HCT116 (cell line): ENCODE measurements around the gene CXCR6. TPM values are rescaled to one million over a fixed set of nuclear protein-coding genes. Genes with fewer than 3 reads are reported as not detected.

ENCODE experiments used
- ATAC-seq: fragments of 200-7000 bp; cut with Tn5 transposase; 2 replicates; pipeline ENCODE4 v1.9.1; 2020; ENCODE audit warnings: mild to moderate bottlenecking, moderate library complexity
- BruUV-seq: library from RNA; stranded (reverse); fragments of 400-500 nt; replicated peaks from 2 replicates; lab custom pipeline; 2021; lab: Mats Ljungman, UMichigan
- CTCF ChIA-PET: fragments of 300-600 bp; sonication (Branson Sonifier 250); formaldehyde crosslinking; loops from one replicate; lab custom pipeline; 2021; ENCODE audit warnings: antibody characterized with exemption; lab: Charles Lee
- POLR2A ChIA-PET: fragments of 300-600, 350-600 bp; sonication (Branson Sonifier 250); formaldehyde crosslinking; loops from one replicate; lab custom pipeline; 2021; ENCODE audit warnings: antibody characterized with exemption; lab: Charles Lee
- RAD21 ChIA-PET, 2 experiments: fragments of 300-600 bp; sonication (Branson Sonifier 250); formaldehyde crosslinking; loops; one replicate each; lab custom pipeline; 2023; ENCODE audit warnings: low total read pairs in 2 of 2; ENCODE audit not compliant: uncharacterized antibody in 2 of 2, unreplicated experiment in 2 of 2, low non-redundant PET in 1 of 2; lab: Charles Lee
- DNase-seq: peaks from one replicate; pipeline ENCODE4 v3.0.0-alpha.2; 2010; ENCODE audit warnings: low read depth, low spot score
- H2AFZ ChIP-seq: fragments of 200-600 bp; shearing (Covaris generic), sonication (generic); 2 replicates; pipeline ENCODE4 v1.6.1; 2017; ENCODE audit warnings: low read depth, mixed run types, mixed read lengths, antibody characterized with exemption, low read length; ENCODE audit not compliant: poor library complexity, severe bottlenecking
- H3K27ac ChIP-seq: 2 replicates; pipeline ENCODE4 v1.5.1; 2012; ENCODE audit warnings: low read depth, low read length
- H3K27me3 ChIP-seq: fragments of 200-600 bp; sonication (generic); 2 replicates; pipeline ENCODE4 v1.6.1; 2016; ENCODE audit warnings: mixed run types, low read length, mixed read lengths; ENCODE audit not compliant: insufficient read depth
- H3K36me3 ChIP-seq, 2 experiments: fragments of 200-500 bp in 1 of 2; fragments of 200-600 bp in 1 of 2; sonication (Bioruptor generic) in 1 of 2; sonication (generic) in 1 of 2; 2 replicates each; pipeline versions ENCODE4 v1.5.1 to v1.6.1; 2014 to 2016; ENCODE audit warnings: low read length in 2 of 2, inconsistent platforms in 1 of 2, mixed read lengths in 1 of 2, mixed run types in 1 of 2; ENCODE audit not compliant: insufficient read depth in 2 of 2, control insufficient read depth in 1 of 2
- H3K4me1 ChIP-seq, 2 experiments: fragments of 200-600 bp in 1 of 2; sonication (generic) in 1 of 2; 2 replicates each; pipeline versions ENCODE4 v1.5.1 to v1.6.1; 2012 to 2017; ENCODE audit warnings: low read length in 2 of 2, inconsistent platforms in 1 of 2, mild to moderate bottlenecking in 1 of 2, mixed read lengths in 1 of 2, mixed run types in 1 of 2, moderate library complexity in 1 of 2; ENCODE audit not compliant: insufficient read depth in 2 of 2, control insufficient read depth in 1 of 2
- H3K4me2 ChIP-seq: fragments of 200-600 bp; sonication (generic); 2 replicates; pipeline ENCODE4 v1.6.1; 2017; ENCODE audit warnings: mixed run types, low read length, mixed read lengths
- H3K4me3 ChIP-seq, 2 experiments: fragments of 200-600 bp in 1 of 2; sonication (generic) in 1 of 2; replicated peaks in 1 of 2; 2 replicates each; pipeline ENCODE4 v1.5.1; 2011 to 2016; ENCODE audit warnings: low read length in 2 of 2, control low read depth in 1 of 2, low read depth in 1 of 2, mild to moderate bottlenecking in 1 of 2, mixed read lengths in 1 of 2, mixed run types in 1 of 2
- H3K79me2 ChIP-seq: fragments of 200-600 bp; sonication (generic); 2 replicates; pipeline ENCODE4 v1.6.1; 2017; ENCODE audit warnings: mild to moderate bottlenecking, mixed run types, low read length, moderate library complexity, mixed read lengths; ENCODE audit not compliant: insufficient read depth
- H3K9ac ChIP-seq: fragments of 200-600 bp; sonication (generic); 2 replicates; pipeline ENCODE4 v1.6.1; 2016; ENCODE audit warnings: low read length, mixed read lengths
- H3K9me2 ChIP-seq: fragments of 200-600 bp; sonication (generic), shearing (Covaris generic); 2 replicates; pipeline ENCODE4 v1.6.1; 2017; ENCODE audit warnings: mixed run types, mild to moderate bottlenecking, moderate library complexity; ENCODE audit not compliant: insufficient read depth
- H3K9me3 ChIP-seq, 2 experiments: fragments of 200-500 bp in 1 of 2; fragments of 200-600 bp in 1 of 2; sonication (Bioruptor generic) in 1 of 2; sonication (generic) in 1 of 2; 2 replicates each; pipeline ENCODE4 v1.6.1; 2014 to 2017; ENCODE audit warnings: low read length in 2 of 2, mixed read lengths in 2 of 2, inconsistent platforms in 1 of 2, low read depth in 1 of 2, mild to moderate bottlenecking in 1 of 2, mixed run types in 1 of 2, moderate library complexity in 1 of 2; ENCODE audit not compliant: control insufficient read depth in 1 of 2, insufficient read depth in 1 of 2
- H4K20me1 ChIP-seq: fragments of 200-600 bp; sonication (generic), shearing (Covaris generic); 2 replicates; pipeline ENCODE4 v1.6.1; 2017; ENCODE audit warnings: mixed run types, mild to moderate bottlenecking, moderate library complexity; ENCODE audit not compliant: insufficient read depth
- CBX3 ChIP-seq: IDR thresholded peaks from 2 replicates; pipeline ENCODE4 v1.6.1; 2012; ENCODE audit warnings: low read depth
- CEBPB ChIP-seq: IDR thresholded peaks from 2 replicates; pipeline ENCODE4 v1.6.1; 2012; ENCODE audit warnings: low read depth
- EGR1 ChIP-seq: IDR thresholded peaks from 2 replicates; pipeline ENCODE4 v1.6.1; 2012; ENCODE audit warnings: low read depth
- ELF1 ChIP-seq: IDR thresholded peaks from 2 replicates; pipeline ENCODE4 v1.6.1; 2012; ENCODE audit warnings: low read depth, borderline replicate concordance
- EZH2phosphoT487 ChIP-seq: fragments of 200-600 bp; IDR thresholded peaks from 2 replicates; pipeline ENCODE4 v1.6.1; 2018; ENCODE audit warnings: antibody characterized with exemption, borderline replicate concordance
- FOSL1 ChIP-seq: IDR thresholded peaks from 2 replicates; pipeline ENCODE4 v1.6.1; 2012; ENCODE audit warnings: low read depth
- JUND ChIP-seq: IDR thresholded peaks from 2 replicates; pipeline ENCODE4 v1.6.1; 2012
- POLR2A ChIP-seq: IDR thresholded peaks from 2 replicates; pipeline ENCODE4 v1.7.0; 2011; ENCODE audit warnings: borderline replicate concordance; ENCODE audit not compliant: insufficient read depth, insufficient read length; ENCODE audit errors: extremely low read depth
- POLR2AphosphoS5 ChIP-seq: IDR thresholded peaks from 2 replicates; pipeline ENCODE4 v1.6.1; 2011; ENCODE audit warnings: mild to moderate bottlenecking, low read depth, low read length, moderate library complexity
- RAD21 ChIP-seq: IDR thresholded peaks from 2 replicates; pipeline ENCODE4 v1.6.1; 2012; ENCODE audit warnings: low read depth, mild to moderate bottlenecking
- SIN3A ChIP-seq: IDR thresholded peaks from 2 replicates; pipeline ENCODE4 v1.6.1; 2012; ENCODE audit warnings: low read depth
- SP1 ChIP-seq: IDR thresholded peaks from 2 replicates; pipeline ENCODE4 v1.6.1; 2012; ENCODE audit warnings: low read depth
- TCF7L2 ChIP-seq: IDR thresholded peaks from 2 replicates; pipeline ENCODE4 v1.7.0; 2011; ENCODE audit warnings: borderline replicate concordance, inconsistent platforms; ENCODE audit not compliant: insufficient read depth, insufficient read length; ENCODE audit errors: extremely low read depth
- YY1 ChIP-seq: IDR thresholded peaks from 2 replicates; pipeline ENCODE4 v1.6.1; 2011; ENCODE audit warnings: low read length, low read depth, moderate library complexity, mild to moderate bottlenecking; ENCODE audit not compliant: insufficient replicate concordance; ENCODE audit errors: extremely low read depth
- ZFX ChIP-seq: fragments of 450-650 bp; IDR thresholded peaks from 2 replicates; pipeline ENCODE4 v1.6.1; 2017
- ZNF274 ChIP-seq: fragments of 200-500 bp; sonication (Bioruptor generic); IDR thresholded peaks from 2 replicates; pipeline ENCODE4 v1.6.1; 2014; ENCODE audit warnings: mild to moderate bottlenecking, low read depth, low read length, inconsistent platforms
- intact Hi-C: fragments of 100-400 bp; cut with micrococcal nuclease; formaldehyde crosslinking; loops from 2 replicates; pipeline ENCODE4 v1.10.0; 2022
- total RNA-seq: library from RNA; stranded (reverse); gene quantifications from one replicate; pipeline ENCODE4 v1.2.1, GENCODE V29; 2021; ENCODE audit not compliant: unreplicated experiment
- TF ChIP-seq, protein P1 (sequence below): IDR thresholded peaks from 2 replicates; pipeline ENCODE4 v1.6.1; 2012
- TF ChIP-seq, protein P2 (sequence below): IDR thresholded peaks from 2 replicates; pipeline ENCODE4 v1.6.1; 2012; ENCODE audit warnings: low read depth

CXCR6 gene
- total RNA-seq, 1 experiment from 2014 or later, result not detected

DNA sequence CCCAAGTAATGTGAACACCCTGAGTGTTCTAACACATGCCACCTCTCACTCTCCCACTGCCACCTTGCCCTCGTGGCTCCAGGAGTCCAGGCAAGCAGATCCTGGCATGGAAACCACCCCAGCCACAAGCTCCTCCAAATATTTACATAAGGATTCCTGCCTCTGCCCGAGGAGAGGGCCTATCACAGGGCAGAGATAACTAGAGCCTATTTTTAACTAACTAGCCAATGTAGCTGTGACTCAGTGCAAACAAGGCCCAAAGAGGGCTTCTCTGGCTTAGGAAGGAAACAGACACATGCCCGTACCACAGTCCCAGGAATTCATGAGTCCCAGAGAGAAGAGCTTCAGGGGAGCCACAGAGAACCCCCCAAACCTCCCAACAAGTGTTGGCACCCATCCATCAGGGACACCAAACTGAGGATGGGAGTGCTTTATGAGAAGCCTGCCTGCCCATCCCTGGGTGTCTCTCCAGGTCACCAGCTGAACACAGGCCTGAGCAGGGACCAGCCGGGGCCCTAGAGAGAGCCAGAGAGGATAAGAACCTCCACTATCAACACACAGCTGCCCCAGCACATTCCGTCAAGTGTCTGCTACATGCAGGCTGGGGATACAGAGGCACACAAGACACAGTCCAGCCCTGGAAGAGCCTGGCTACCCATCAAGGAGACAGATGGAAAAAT, 43.2 kb downstream of the CXCR6 start:
- ATAC-seq, result no peak
- no peak overlapping the region for H3K4me2 ChIP-seq
- intact Hi-C loops, result no loop called here

GRCh38 chr3:45987368-45988291, 44.4 kb downstream of the CXCR6 start:
- Histone ChIP-seq H3K9me3 (no peaks in the 10 kb centered on the region), H3K9ac (no peak overlapping the region), H3K79me2 (peaks cover 43% of the 10 kb centered on the region), H3K27ac (no peak overlapping the region), H3K4me1 (peaks cover 0 to 25% of the 10 kb centered on the region in 2 experiments; a peak in 2 of 4 replicates), H2AFZ (no peak overlapping the region), H3K4me2 (no peak overlapping the region), H3K36me3 (peaks cover 7 to 21% of the 10 kb centered on the region in 2 experiments; a peak in 2 of 4 replicates), H3K9me2 (no peaks in the 10 kb centered on the region), H3K4me3 (no peak overlapping the region), H4K20me1 (no peaks in the 10 kb centered on the region), H3K27me3 (no peaks in the 10 kb centered on the region)
- DNase-seq (no peak), ATAC-seq (no peak)
- BruUV-seq, result no TSS peak
- RAD21 ChIA-PET, result no interaction called here
- CTCF ChIA-PET, result no interaction called here
- intact Hi-C loops, result no loop called here
- POLR2A ChIA-PET, result no interaction called here
- TF ChIP-seq FOSL1, result no peak
- no peak for TF ChIP-seq ELF1
- no peak for TF ChIP-seq YY1
- TF ChIP-seq ZNF274, result no peak
- TF ChIP-seq SIN3A, result no peak
- TF ChIP-seq CEBPB, result no peak
- TF ChIP-seq EGR1, result no peak
- no peak for TF ChIP-seq ZFX
- TF ChIP-seq, protein P1, sequence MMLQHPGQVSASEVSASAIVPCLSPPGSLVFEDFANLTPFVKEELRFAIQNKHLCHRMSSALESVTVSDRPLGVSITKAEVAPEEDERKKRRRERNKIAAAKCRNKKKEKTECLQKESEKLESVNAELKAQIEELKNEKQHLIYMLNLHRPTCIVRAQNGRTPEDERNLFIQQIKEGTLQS, result no peak
- no peak for TF ChIP-seq CBX3
- TF ChIP-seq EZH2phosphoT487, result no peak
- TF ChIP-seq POLR2AphosphoS5, result no peak
- TF ChIP-seq, protein P2, sequence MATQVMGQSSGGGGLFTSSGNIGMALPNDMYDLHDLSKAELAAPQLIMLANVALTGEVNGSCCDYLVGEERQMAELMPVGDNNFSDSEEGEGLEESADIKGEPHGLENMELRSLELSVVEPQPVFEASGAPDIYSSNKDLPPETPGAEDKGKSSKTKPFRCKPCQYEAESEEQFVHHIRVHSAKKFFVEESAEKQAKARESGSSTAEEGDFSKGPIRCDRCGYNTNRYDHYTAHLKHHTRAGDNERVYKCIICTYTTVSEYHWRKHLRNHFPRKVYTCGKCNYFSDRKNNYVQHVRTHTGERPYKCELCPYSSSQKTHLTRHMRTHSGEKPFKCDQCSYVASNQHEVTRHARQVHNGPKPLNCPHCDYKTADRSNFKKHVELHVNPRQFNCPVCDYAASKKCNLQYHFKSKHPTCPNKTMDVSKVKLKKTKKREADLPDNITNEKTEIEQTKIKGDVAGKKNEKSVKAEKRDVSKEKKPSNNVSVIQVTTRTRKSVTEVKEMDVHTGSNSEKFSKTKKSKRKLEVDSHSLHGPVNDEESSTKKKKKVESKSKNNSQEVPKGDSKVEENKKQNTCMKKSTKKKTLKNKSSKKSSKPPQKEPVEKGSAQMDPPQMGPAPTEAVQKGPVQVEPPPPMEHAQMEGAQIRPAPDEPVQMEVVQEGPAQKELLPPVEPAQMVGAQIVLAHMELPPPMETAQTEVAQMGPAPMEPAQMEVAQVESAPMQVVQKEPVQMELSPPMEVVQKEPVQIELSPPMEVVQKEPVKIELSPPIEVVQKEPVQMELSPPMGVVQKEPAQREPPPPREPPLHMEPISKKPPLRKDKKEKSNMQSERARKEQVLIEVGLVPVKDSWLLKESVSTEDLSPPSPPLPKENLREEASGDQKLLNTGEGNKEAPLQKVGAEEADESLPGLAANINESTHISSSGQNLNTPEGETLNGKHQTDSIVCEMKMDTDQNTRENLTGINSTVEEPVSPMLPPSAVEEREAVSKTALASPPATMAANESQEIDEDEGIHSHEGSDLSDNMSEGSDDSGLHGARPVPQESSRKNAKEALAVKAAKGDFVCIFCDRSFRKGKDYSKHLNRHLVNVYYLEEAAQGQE, result no peak
- no peak for TF ChIP-seq JUND

More for the DNA sequence above, 43.2 kb downstream of the CXCR6 start:
- H3K4me1 ChIP-seq, result peaks cover 0 to 25% of the 10 kb centered on the region in 2 experiments; a peak in 2 of 4 replicates
- ChIA-PET POLR2A (no interaction called here), CTCF (no interaction called here), RAD21 (no interaction called here)
- TF ChIP-seq RAD21 (no peak), CBX3 (no peak), SP1 (no peak), POLR2A (no peak), TCF7L2 (no peak), JUND (no peak)
- no peak overlapping the region for H3K4me3 ChIP-seq
- H3K9me3 ChIP-seq, result no peaks in the 10 kb centered on the region
- DNase-seq, result no peak
- H3K27ac ChIP-seq, result no peak overlapping the region
- BruUV-seq, result no TSS peak
- H3K9me2 ChIP-seq, result no peaks in the 10 kb centered on the region
- no peaks in the 10 kb centered on the region for H3K27me3 ChIP-seq
- peaks cover 32% of the 10 kb centered on the region for H3K79me2 ChIP-seq
- no peak overlapping the region for H2AFZ ChIP-seq
- no peak overlapping the region for H3K9ac ChIP-seq
- H4K20me1 ChIP-seq, result no peaks in the 10 kb centered on the region
- H3K36me3 ChIP-seq, result peaks cover 12 to 21% of the 10 kb centered on the region in 2 experiments; a peak in 2 of 4 replicates
